ENCODE results near the gene EIF3K. TPM values are rescaled to one million over a fixed set of nuclear protein-coding genes. Genes with fewer than 3 reads are reported as not detected.

Gene EIF3K, protein sequence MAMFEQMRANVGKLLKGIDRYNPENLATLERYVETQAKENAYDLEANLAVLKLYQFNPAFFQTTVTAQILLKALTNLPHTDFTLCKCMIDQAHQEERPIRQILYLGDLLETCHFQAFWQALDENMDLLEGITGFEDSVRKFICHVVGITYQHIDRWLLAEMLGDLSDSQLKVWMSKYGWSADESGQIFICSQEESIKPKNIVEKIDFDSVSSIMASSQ
- total RNA-seq: 464 and 585 TPM in 2 replicates

GRCh38 chr19:38618590-38619360, at the start of gene EIF3K:
EIF3K (plus strand) TSS chr19:38619188; CDS start chr19:38619269, 81 bp downstream.

GRCh38 chr19:38617764-38618589, 1.0 kb upstream of the EIF3K start, which contains the start of gene MAP4K1:
MAP4K1 (minus strand) TSS chr19:38617953; CDS start chr19:38617895, 58 bp downstream.

DNA sequence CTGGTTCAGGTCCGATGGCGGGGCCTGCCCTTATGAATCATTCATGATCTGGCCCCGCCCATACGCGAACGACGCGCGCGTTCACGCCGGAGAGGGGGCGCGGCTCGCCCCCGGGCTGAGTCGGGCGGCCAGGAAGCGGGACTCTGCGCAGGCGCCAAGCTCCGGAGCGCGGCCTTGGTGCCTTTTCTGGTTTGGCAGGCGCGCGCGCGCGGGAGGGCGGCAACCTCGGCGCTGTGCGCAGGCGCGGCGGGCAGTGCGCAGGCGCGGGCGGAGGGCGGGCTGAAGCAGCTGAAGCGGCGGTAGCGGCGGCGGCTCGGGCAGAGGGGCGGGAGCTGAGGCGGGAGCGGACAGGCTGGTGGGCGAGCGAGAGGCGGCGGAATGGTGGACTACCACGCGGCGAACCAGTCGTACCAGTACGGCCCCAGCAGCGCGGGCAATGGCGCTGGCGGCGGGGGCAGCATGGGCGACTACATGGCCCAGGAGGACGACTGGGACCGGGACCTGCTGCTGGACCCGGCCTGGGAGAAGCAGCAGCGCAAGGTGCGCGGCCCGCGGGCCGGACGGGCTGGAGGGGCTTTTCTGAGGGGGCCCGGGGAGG, 28.5 kb downstream of the EIF3K start, which contains the start of gene ACTN4:
ACTN4 (plus strand) TSS at position 282 of the 598 bp plus-strand sequence; CDS start at position 379, 97 bp downstream.

Other genes starting within 250 kb of the EIF3K start
- 310 and 371 TPM in 2 replicates for gene PSMD8, start 244.6 kb upstream of the EIF3K start, total RNA-seq
- 0.94 and 2.9 TPM in 2 replicates for gene GGN, start 231.2 kb upstream of the EIF3K start, total RNA-seq
- 3.4 and 4.4 TPM in 2 replicates for gene SPRED3, start 230.5 kb upstream of the EIF3K start, total RNA-seq
- gene FAM98C, start 216.1 kb upstream of the EIF3K start, total RNA-seq: 10.9 and 18.6 TPM in 2 replicates
- not detected in 2 replicates for gene RASGRP4, start 193.0 kb upstream of the EIF3K start, total RNA-seq
- gene RYR1, start 185.5 kb upstream of the EIF3K start, total RNA-seq: not detected in 2 replicates
- not detected in 2 replicates for gene MAP4K1, start 1.2 kb upstream of the EIF3K start, total RNA-seq
- 640 and 700 TPM in 2 replicates for gene ACTN4, start 28.5 kb downstream of the EIF3K start, total RNA-seq
- not detected in 2 replicates for gene CAPN12, start 125.3 kb downstream of the EIF3K start, total RNA-seq
- not detected in 2 replicates for gene LGALS7, start 154.3 kb downstream of the EIF3K start, total RNA-seq
- gene LGALS7B, start 170.0 kb downstream of the EIF3K start, total RNA-seq: not detected in 2 replicates
- not detected in 2 replicates for gene LGALS4, start 193.8 kb downstream of the EIF3K start, total RNA-seq
- gene ECH1, start 212.6 kb downstream of the EIF3K start, total RNA-seq: 39.7 and 53.8 TPM in 2 replicates
- 212 and 264 TPM in 2 replicates for gene HNRNPL, start 230.8 kb downstream of the EIF3K start, total RNA-seq

All from mammary microvascular endothelial cell (primary cell).